Type B pancreatic cell (in vitro differentiated cells): ENCODE measurements around the gene CITED2. TPM values are rescaled to one million over a fixed set of nuclear protein-coding genes. Genes with fewer than 3 reads are reported as not detected.

Source experiments
- DNase-seq: peaks from one replicate; pipeline ENCODE4 v3.0.0; 2021; ENCODE audit warnings: mixed read lengths; ENCODE audit not compliant: unreplicated experiment; ENCODE audit errors: extremely low spot score
- H3K27ac Mint-ChIP-seq: 2 replicates; pipeline ENCODE4 v1.8.0; 2021; ENCODE audit warnings: mild to moderate bottlenecking, mixed read lengths
- H3K27me3 Mint-ChIP-seq: 2 replicates; pipeline ENCODE4 v1.8.0; 2021; ENCODE audit warnings: mixed read lengths
- H3K36me3 Mint-ChIP-seq: 2 replicates; pipeline ENCODE4 v1.8.0; 2021; ENCODE audit warnings: mixed read lengths
- H3K4me1 Mint-ChIP-seq: one replicate; pipeline ENCODE4 v1.8.0; 2021; ENCODE audit warnings: mixed read lengths; ENCODE audit not compliant: unreplicated experiment
- H3K4me3 Mint-ChIP-seq: 2 replicates; pipeline ENCODE4 v1.8.0; 2021; ENCODE audit warnings: mild to moderate bottlenecking, mixed read lengths
- H3K9me3 Mint-ChIP-seq: 2 replicates; pipeline ENCODE4 v1.8.0; 2021; ENCODE audit warnings: mixed read lengths
- CTCF ChIP-seq: fragments of 200-600 bp; sonication (generic); conservative IDR thresholded peaks from 2 replicates; pipeline ENCODE4 v1.5.0; 2021; ENCODE audit warnings: antibody characterized with exemption, mild to moderate bottlenecking
- total RNA-seq: library from RNA; stranded (reverse); gene quantifications from 2 replicates; pipeline ENCODE4 v1.2.1, GENCODE V29; 2021; ENCODE audit warnings: low replicate concordance

The CITED2 gene
- total RNA-seq, 1 donor from 2014 or later: 129 TPM

DNA sequence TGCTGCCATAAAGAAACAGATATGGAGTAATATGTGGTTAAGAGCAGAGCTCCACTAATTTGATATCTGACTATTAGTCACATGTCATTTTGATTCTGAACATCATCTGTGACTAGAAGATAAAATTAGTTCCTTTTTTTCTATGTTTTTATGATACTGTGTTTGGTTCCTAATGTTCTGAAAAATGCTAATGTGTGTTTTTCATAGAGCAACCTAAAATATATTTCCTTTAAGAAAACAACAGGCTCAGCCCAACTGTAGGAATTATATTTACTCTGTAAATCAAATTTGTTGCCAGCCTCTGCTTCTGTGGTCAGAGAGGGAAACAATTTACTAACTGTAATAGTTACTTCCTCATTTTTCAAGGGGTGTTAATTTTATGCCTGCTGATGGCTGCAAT is 49.3 kb downstream of the CITED2 start:
- H3K36me3 Mint-ChIP-seq: no peaks in the 10 kb centered on the region
- H3K27ac Mint-ChIP-seq: no peak overlapping the region
- peaks cover 18% of the 10 kb centered on the region for H3K4me1 Mint-ChIP-seq
- TF ChIP-seq CTCF: no peak
- no peak overlapping the region for H3K4me3 Mint-ChIP-seq
- no peaks in the 10 kb centered on the region for H3K27me3 Mint-ChIP-seq
- no peaks in the 10 kb centered on the region for H3K9me3 Mint-ChIP-seq
- DNase-seq: no peak

DNA sequence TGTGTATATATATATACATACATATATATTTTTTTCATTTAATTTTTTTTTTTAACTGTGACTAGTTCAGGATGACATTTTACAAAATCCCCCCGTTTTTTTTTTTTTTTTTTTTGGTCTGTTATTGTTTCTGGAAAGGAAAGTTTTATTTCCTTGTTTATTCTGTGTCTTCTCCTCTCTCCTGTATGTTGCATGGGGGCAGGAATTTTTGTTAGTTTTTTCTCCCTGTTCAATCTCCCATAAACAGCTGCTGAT is 50.2 kb downstream of the CITED2 start:
- H3K27ac Mint-ChIP-seq: no peak overlapping the region
- no peak overlapping the region for H3K4me3 Mint-ChIP-seq
- H3K4me1 Mint-ChIP-seq: peaks cover 18% of the 10 kb centered on the region
- no peaks in the 10 kb centered on the region for H3K27me3 Mint-ChIP-seq
- H3K9me3 Mint-ChIP-seq: no peaks in the 10 kb centered on the region
- TF ChIP-seq CTCF: no peak
- DNase-seq: no peak
- H3K36me3 Mint-ChIP-seq: no peaks in the 10 kb centered on the region

DNA sequence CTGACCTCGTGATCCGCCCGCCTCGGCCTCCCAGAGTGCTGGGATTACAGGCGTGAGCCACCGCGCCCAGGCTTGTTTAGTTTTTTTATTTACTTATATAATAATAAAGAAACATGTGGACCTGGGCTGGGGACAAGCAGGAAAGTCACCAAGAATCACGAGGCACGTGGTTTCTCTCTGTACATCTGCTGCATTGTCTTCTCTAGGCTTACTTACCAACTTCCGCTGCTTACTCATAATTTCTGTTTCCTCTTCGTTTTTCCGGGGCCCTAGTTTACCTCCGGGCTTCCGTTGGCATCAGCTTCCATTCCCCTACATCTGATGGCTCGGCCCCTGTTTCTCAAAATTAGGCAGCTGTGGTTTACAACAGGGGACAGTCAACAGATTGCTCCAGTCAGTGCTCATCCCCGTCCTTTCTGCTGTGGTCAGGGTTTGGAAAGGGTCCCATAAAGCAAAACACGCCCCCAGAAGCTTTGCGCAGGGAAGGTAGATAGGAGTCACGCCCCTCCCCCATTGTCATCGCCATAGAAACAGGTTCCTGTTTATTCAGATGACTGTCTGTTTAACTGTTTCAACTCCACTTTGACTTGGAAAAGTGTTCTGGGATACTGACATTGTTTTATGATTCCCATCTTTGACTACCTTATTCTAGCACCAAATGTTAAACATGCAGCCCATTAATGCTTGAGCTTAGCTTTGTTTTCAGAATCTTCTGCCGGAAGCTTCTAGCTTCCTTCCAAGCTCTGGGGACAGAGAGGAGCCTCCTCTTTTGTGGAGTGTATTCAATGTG is 50.7 kb downstream of the CITED2 start:
- no peak for TF ChIP-seq CTCF
- peaks cover 18% of the 10 kb centered on the region for H3K4me1 Mint-ChIP-seq
- no peaks in the 10 kb centered on the region for H3K36me3 Mint-ChIP-seq
- H3K4me3 Mint-ChIP-seq: no peak overlapping the region
- no peak for DNase-seq
- H3K27me3 Mint-ChIP-seq: no peaks in the 10 kb centered on the region
- no peak overlapping the region for H3K27ac Mint-ChIP-seq
- H3K9me3 Mint-ChIP-seq: no peaks in the 10 kb centered on the region

Other genes starting within 250 kb of the CITED2 start
- gene HECA, start 239.6 kb downstream of the CITED2 start, total RNA-seq: 17.8 and 24.4 TPM in 2 replicates
- gene TXLNB, start 82.7 kb downstream of the CITED2 start, total RNA-seq: 0.22 TPM in 1 of 2 replicates, not detected in the other